Measurements from ENCODE around the gene KIF5C.

DNA sequence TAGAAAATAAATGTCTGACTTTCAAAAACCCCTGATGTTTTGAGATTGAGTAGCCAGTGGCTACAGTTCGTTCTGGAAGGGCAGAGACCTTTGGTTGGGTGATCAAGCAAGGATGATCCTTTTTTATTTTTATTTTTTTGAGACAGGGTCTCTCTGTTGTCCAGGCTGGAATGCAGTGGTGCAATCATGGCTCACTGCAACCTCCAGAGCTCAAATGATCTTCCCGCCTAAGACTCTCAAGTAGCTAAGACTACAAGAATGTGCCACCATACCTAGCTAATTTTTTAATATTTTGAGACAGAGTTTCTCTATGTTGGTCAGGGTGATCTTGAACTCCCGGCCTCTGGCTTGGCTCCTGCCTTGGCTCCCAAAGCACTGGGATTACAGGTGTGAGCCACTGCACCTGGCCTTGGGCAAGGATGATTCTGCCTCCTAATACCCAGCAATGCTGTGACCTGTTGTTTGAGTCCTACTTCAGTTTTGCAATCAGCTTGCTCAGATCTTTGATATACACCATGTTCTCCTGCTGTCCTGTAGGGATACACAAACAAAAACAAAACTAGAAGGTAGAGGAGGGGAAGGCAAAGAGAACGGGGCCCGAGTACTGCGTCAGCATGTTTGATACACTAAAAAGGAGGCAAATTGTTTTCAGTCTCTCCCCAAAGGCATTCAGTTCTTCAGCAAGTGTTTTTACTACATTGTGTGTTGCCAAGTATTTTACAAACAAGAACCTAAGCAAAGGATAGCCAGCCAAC is 104.3 kb downstream of the KIF5C start:
- TF ChIP-seq, protein P1, sequence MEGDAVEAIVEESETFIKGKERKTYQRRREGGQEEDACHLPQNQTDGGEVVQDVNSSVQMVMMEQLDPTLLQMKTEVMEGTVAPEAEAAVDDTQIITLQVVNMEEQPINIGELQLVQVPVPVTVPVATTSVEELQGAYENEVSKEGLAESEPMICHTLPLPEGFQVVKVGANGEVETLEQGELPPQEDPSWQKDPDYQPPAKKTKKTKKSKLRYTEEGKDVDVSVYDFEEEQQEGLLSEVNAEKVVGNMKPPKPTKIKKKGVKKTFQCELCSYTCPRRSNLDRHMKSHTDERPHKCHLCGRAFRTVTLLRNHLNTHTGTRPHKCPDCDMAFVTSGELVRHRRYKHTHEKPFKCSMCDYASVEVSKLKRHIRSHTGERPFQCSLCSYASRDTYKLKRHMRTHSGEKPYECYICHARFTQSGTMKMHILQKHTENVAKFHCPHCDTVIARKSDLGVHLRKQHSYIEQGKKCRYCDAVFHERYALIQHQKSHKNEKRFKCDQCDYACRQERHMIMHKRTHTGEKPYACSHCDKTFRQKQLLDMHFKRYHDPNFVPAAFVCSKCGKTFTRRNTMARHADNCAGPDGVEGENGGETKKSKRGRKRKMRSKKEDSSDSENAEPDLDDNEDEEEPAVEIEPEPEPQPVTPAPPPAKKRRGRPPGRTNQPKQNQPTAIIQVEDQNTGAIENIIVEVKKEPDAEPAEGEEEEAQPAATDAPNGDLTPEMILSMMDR (IDR thresholded peaks at IDR 0.05 in 4 of 5, conservative IDR thresholded peaks at IDR 0.05 in 1 of 5), result no peak
- no peak for TF ChIP-seq POLR2A (IDR thresholded peaks at IDR 0.05)

Measured in gastrocnemius medialis (tissue), 4 donors.